Nephron (organoid): ENCODE measurements around the gene ADD3.
A peak's percentile ranks its signal among the peaks of the same experiment; 100 is the strongest.

Experiments used
- H3K27ac Mint-ChIP-seq, 3 experiments: 2 replicates each; pipeline ENCODE4 v1.8.0; 2020; ENCODE audit warnings: mixed read lengths in 3 of 3, mild to moderate bottlenecking in 2 of 3, moderate library complexity in 1 of 3
- H3K27me3 Mint-ChIP-seq: 2 replicates; pipeline ENCODE4 v1.8.0; 2021; ENCODE audit warnings: low read depth, mild to moderate bottlenecking, moderate library complexity, mixed read lengths
- H3K36me3 Mint-ChIP-seq: 2 replicates; pipeline ENCODE4 v1.8.0; 2020; ENCODE audit warnings: low read depth, mixed read lengths
- H3K4me1 Mint-ChIP-seq: 2 replicates; pipeline ENCODE4 v1.8.0; 2020; ENCODE audit warnings: mixed read lengths
- H3K4me3 Mint-ChIP-seq, 3 experiments: 2 replicates each; pipeline ENCODE4 v1.8.0; 2020; ENCODE audit warnings: mild to moderate bottlenecking in 3 of 3, mixed read lengths in 3 of 3, moderate library complexity in 2 of 3
- H3K9me3 Mint-ChIP-seq: 2 replicates; pipeline ENCODE4 v1.8.0; 2020; ENCODE audit warnings: mixed read lengths
- CTCF ChIP-seq, 3 experiments: fragments of 200-600 bp; sonication (generic); IDR thresholded peaks; one replicate each; pipeline ENCODE4 v1.5.0; 2021; ENCODE audit warnings: antibody characterized with exemption in 3 of 3; ENCODE audit not compliant: unreplicated experiment in 3 of 3

The ADD3 gene

GRCh38 chr10:110176141-110177030, 168.6 kb downstream of the ADD3 start:
- no peak for TF ChIP-seq CTCF (IDR thresholded peaks at IDR 0.05; ENCODE audit: unreplicated experiment in 3 of 3)
- Mint-ChIP-seq H3K4me1 (peaks cover 9% of the 10 kb centered on the region), H3K9me3 (peaks cover 2% of the 10 kb centered on the region), H3K4me3 (no peak overlapping the region), H3K27me3 (peaks cover 26% of the 10 kb centered on the region), H3K27ac (peak overlapping the region in 1 of 3 experiments; percentile 35), H3K36me3 (no peaks in the 10 kb centered on the region)

- Mint-ChIP-seq H3K4me1 (peaks cover 4% of the 10 kb centered on the region), H3K27me3 (peaks cover 10% of the 10 kb centered on the region), H3K9me3 (peaks cover 2% of the 10 kb centered on the region), H3K4me3 (no peak overlapping the region), H3K36me3 (no peaks in the 10 kb centered on the region), H3K27ac (no peak overlapping the region)
- TF ChIP-seq CTCF (IDR thresholded peaks at IDR 0.05; ENCODE audit: unreplicated experiment in 3 of 3) = no peak
Observed at GRCh38 chr10:110179220-110179619, 171.4 kb downstream of the ADD3 start.

GRCh38 chr10:110181451-110181850, 173.7 kb downstream of the ADD3 start:
- no peak overlapping the region for H3K27ac Mint-ChIP-seq
- H3K27me3 Mint-ChIP-seq = peaks cover 9% of the 10 kb centered on the region
- peaks cover 2% of the 10 kb centered on the region for H3K9me3 Mint-ChIP-seq
- no peaks in the 10 kb centered on the region for H3K36me3 Mint-ChIP-seq
- H3K4me3 Mint-ChIP-seq = no peak overlapping the region
- peaks cover 1% of the 10 kb centered on the region for H3K4me1 Mint-ChIP-seq
- no peak for TF ChIP-seq CTCF (IDR thresholded peaks at IDR 0.05; ENCODE audit: unreplicated experiment in 3 of 3)

- no peak for TF ChIP-seq CTCF (IDR thresholded peaks at IDR 0.05; ENCODE audit: unreplicated experiment in 3 of 3)
- Mint-ChIP-seq H3K9me3 (peaks cover 2% of the 10 kb centered on the region), H3K4me1 (no peaks in the 10 kb centered on the region), H3K36me3 (no peaks in the 10 kb centered on the region), H3K27ac (no peak overlapping the region), H3K27me3 (peaks cover 9% of the 10 kb centered on the region), H3K4me3 (no peak overlapping the region)
Observed at GRCh38 chr10:110181911-110182310, 174.1 kb downstream of the ADD3 start.

- no peak for TF ChIP-seq CTCF (IDR thresholded peaks at IDR 0.05; ENCODE audit: unreplicated experiment in 3 of 3)
- H3K27ac Mint-ChIP-seq = no peak overlapping the region
- H3K4me1 Mint-ChIP-seq = no peaks in the 10 kb centered on the region
- H3K27me3 Mint-ChIP-seq = peaks cover 3% of the 10 kb centered on the region
- H3K36me3 Mint-ChIP-seq = no peaks in the 10 kb centered on the region
- no peak overlapping the region for H3K4me3 Mint-ChIP-seq
- H3K9me3 Mint-ChIP-seq = no peaks in the 10 kb centered on the region
Observed at GRCh38 chr10:110184398-110184797, 176.6 kb downstream of the ADD3 start.
